SK-N-SH (cell line): Measurements from ENCODE around the gene ASGR1.

ENCODE experiments used
- MXI1 ChIP-seq: IDR thresholded peaks from 2 replicates; pipeline ENCODE4 v1.6.1; 2012; ENCODE audit warnings: mild to moderate bottlenecking, low read depth, low read length, improper control_type of control experiment
- NRF1 ChIP-seq: IDR thresholded peaks from 2 replicates; pipeline ENCODE4 v1.6.1; 2012; ENCODE audit warnings: low read depth, mild to moderate bottlenecking, low read length

DNA sequence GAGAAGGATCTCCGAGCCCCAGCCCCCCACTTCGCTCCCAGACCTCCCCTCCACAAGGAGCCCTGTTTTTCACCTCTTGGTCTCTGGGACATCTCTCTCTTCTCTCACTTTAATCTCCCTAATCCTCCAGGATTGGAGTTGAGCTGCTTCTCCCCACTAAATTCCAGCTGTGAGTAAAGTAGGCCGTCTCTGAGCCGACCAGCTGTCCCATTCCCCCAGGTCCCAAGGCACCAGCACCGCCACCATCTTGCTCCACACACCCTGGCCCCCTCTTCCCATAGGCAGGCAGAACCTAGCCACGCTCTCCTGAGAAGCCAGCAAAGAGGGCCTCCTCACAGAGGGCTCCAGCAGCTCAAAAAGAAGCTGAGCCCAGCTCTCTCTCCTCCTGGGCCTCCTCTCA, 39.6 kb upstream of the ASGR1 start:
- no peak for TF ChIP-seq NRF1
- no peak for TF ChIP-seq MXI1
